ENCODE data around the gene LRGUK. TPM values are rescaled to one million over a fixed set of nuclear protein-coding genes. Genes with fewer than 3 reads are reported as not detected.

LRGUK gene
- total and polyA plus RNA-seq, 2 of the 4 experiments (the other 2 are of a cell fraction), result 0.07 TPM; not detected in 1

- no peak overlapping the region for H2BK20ac ChIP-seq (ENCODE audit: low read depth, low read length)
- no peak overlapping the region for H2AK9ac ChIP-seq (replicated peaks; ENCODE audit: low read depth, low read length, poor library complexity)
- H3K4me1 ChIP-seq (ENCODE audit: control insufficient read depth, insufficient read depth, low read length), result no peaks in the 10 kb centered on the region
- H3K9me3 ChIP-seq (ENCODE audit: control insufficient read depth, insufficient read depth, low read length), result no peaks in the 10 kb centered on the region
- in situ Hi-C loops (cut with MboI; ENCODE audit: low sequenced_read_pairs), result no loop called here
- H3K9ac ChIP-seq (ENCODE audit: low read depth, low read length), result no peak overlapping the region
- H3K56ac ChIP-seq (ENCODE audit: extremely low read depth, insufficient read depth, low read length), result no peak overlapping the region
- ChIA-PET POLR2A (ENCODE audit: unreplicated experiment) (no interaction called here), CTCF (no interaction called here)
- H3K18ac ChIP-seq (ENCODE audit: low read depth, low read length), result no peak overlapping the region
- H4K20me1 ChIP-seq (ENCODE audit: insufficient read depth, low read length), result no peaks in the 10 kb centered on the region
- TF ChIP-seq MXI1 (IDR thresholded peaks at IDR 0.05; ENCODE audit: borderline replicate concordance, low read depth, low read length), result no peak
- no peak for TF ChIP-seq POLR2A (IDR thresholded peaks at IDR 0.05; ENCODE audit: low read depth, low read length)
- no peak for TF ChIP-seq BHLHE40 (IDR thresholded peaks at IDR 0.05; ENCODE audit: low read depth, low read length)
- no peak for TF ChIP-seq RCOR1 (IDR thresholded peaks at IDR 0.05; ENCODE audit: insufficient replicate concordance, low read length)
- TF ChIP-seq MAZ (IDR thresholded peaks at IDR 0.05; ENCODE audit: borderline replicate concordance, low read depth, low read length), result no peak
- TF ChIP-seq MAFK (IDR thresholded peaks at IDR 0.05; ENCODE audit: low read depth, low read length), result no peak
- TF ChIP-seq CTCF (conservative IDR thresholded peaks at IDR 0.05; ENCODE audit: low read depth, low read length), result no peak
- no peak for TF ChIP-seq RAD21 (IDR thresholded peaks at IDR 0.05; ENCODE audit: low read length)
- no peak for TF ChIP-seq CHD1 (IDR thresholded peaks at IDR 0.05; ENCODE audit: low read depth, low read length)
- TF ChIP-seq CEBPB (IDR thresholded peaks at IDR 0.05; ENCODE audit: low read depth, low read length), result no peak
- TF ChIP-seq ELK1 (IDR thresholded peaks at IDR 0.05; ENCODE audit: borderline replicate concordance, low read depth, low read length), result no peak
- no peak for TF ChIP-seq USF2 (IDR thresholded peaks at IDR 0.05; ENCODE audit: low read depth, low read length)
- no peak for TF ChIP-seq SMC3 (IDR thresholded peaks at IDR 0.05; ENCODE audit: low read depth, low read length)
- no peak overlapping the region for H3K23ac ChIP-seq (ENCODE audit: low read depth, low read length)
- no peak overlapping the region for H3K27ac ChIP-seq (ENCODE audit: insufficient read depth, low read length)
- DNase-seq, result no peak
- no peaks in the 10 kb centered on the region for H3K79me1 ChIP-seq (ENCODE audit: low read depth in 1 of 2, low read length in 2 of 2)
- no peak overlapping the region for H2AK5ac ChIP-seq (ENCODE audit: low read depth, low read length)
- no peak overlapping the region for H3K4me2 ChIP-seq (ENCODE audit: low read depth, low read length)
- H3K27me3 ChIP-seq (ENCODE audit: control insufficient read depth, insufficient read depth, low read length), result peaks cover 14% of the 10 kb centered on the region
- H2AFZ ChIP-seq (replicated peaks; ENCODE audit: low read length, poor library complexity), result no peak overlapping the region
- H3K14ac ChIP-seq (replicated peaks; ENCODE audit: low read depth, low read length), result no peak overlapping the region
- H3K4ac ChIP-seq (ENCODE audit: low read depth, low read length), result no peak overlapping the region
- BruUV-seq (replicated peaks), result no TSS peak
- H2BK5ac ChIP-seq (ENCODE audit: low read depth, low read length, poor library complexity, severe bottlenecking), result no peak overlapping the region
- H2BK15ac ChIP-seq (ENCODE audit: low read depth, low read length), result no peak overlapping the region
- H3K36me3 ChIP-seq (ENCODE audit: control insufficient read depth, insufficient read depth, low read length), result no peaks in the 10 kb centered on the region
- ATAC-seq (ENCODE audit: low read depth), result no peak
- dilution Hi-C loops (cut with HindIII; ENCODE audit: low sequenced_read_pairs, unreplicated experiment), result no loop called here
- no peak overlapping the region for H4K8ac ChIP-seq (ENCODE audit: low read depth in 2 of 2, low read length in 2 of 2)
- no CpG with 5 or more reads among the region's 2 CpGs for WGBS, 2 experiments (ENCODE audit: extremely low coverage in 2 of 2, insufficient read length in 1 of 2)
- H3K9me1 ChIP-seq (ENCODE audit: insufficient read depth, low read length), result no peaks in the 10 kb centered on the region
- no peak overlapping the region for H3K4me3 ChIP-seq (ENCODE audit: insufficient read depth, low read depth, low read length)
- no peak overlapping the region for H4K5ac ChIP-seq (ENCODE audit: low read depth, low read length)
- no peak overlapping the region for H4K91ac ChIP-seq (ENCODE audit: insufficient read depth, low read depth, low read length)
- intact Hi-C loops (cut with micrococcal nuclease), result no loop called here
- H2BK120ac ChIP-seq (ENCODE audit: low read depth, low read length), result no peak overlapping the region
Measured at GRCh38 chr7:134280508-134280907, 153.4 kb downstream of the LRGUK start.
